NCI-H446 (cell line): Measurements from ENCODE around the gene TTLL9.

ENCODE experiments used
- DNase-seq, 2 experiments: peaks; one replicate each; lab custom pipeline; 2025; lab: John Stamatoyannopoulos, UW

TTLL9 gene

GRCh38 chr20:31836853-31837608 lies 33.4 kb upstream of the TTLL9 start:
- DNase-seq: no peak

GRCh38 chr20:31837896-31838397 lies 32.5 kb upstream of the TTLL9 start:
- DNase-seq: no peak

- no peak for DNase-seq
Observed at GRCh38 chr20:31838646-31839292, 31.7 kb upstream of the TTLL9 start.

- DNase-seq: no peak
Observed at GRCh38 chr20:31839782-31840487, 30.5 kb upstream of the TTLL9 start.

- no peak for DNase-seq
Observed at GRCh38 chr20:31840906-31841816, 29.3 kb upstream of the TTLL9 start.

- DNase-seq: no peak
Observed at GRCh38 chr20:31841928-31842327, 28.5 kb upstream of the TTLL9 start.

GRCh38 chr20:31842471-31843157 lies 27.8 kb upstream of the TTLL9 start:
- no peak for DNase-seq

GRCh38 chr20:31843288-31843687 lies 27.1 kb upstream of the TTLL9 start:
- no peak for DNase-seq

- DNase-seq: no peak
Observed at GRCh38 chr20:31843881-31844280, 26.6 kb upstream of the TTLL9 start.

- DNase-seq: no peak
Observed at GRCh38 chr20:31844737-31845299, 25.6 kb upstream of the TTLL9 start.

- DNase-seq: no peak
Observed at GRCh38 chr20:31845300-31845863, 25.1 kb upstream of the TTLL9 start, which contains the start of gene FOXS1. Gene FOXS1 (minus strand): TSS chr20:31845604. CDS start chr20:31845542, 62 bp downstream.

- no peak for DNase-seq
Observed at GRCh38 chr20:31846793-31847138, 23.7 kb upstream of the TTLL9 start.

GRCh38 chr20:31848088-31848999 lies 22.1 kb upstream of the TTLL9 start:
- no peak for DNase-seq

GRCh38 chr20:31849306-31849930 lies 21.0 kb upstream of the TTLL9 start:
- no peak for DNase-seq

GRCh38 chr20:31851240-31851955 lies 19.0 kb upstream of the TTLL9 start:
- no peak for DNase-seq

GRCh38 chr20:31853481-31853880 lies 17.0 kb upstream of the TTLL9 start:
- no peak for DNase-seq

GRCh38 chr20:31856516-31856915 lies 13.9 kb upstream of the TTLL9 start:
- no peak for DNase-seq
